HT-29 (cell line): ENCODE measurements around the gene KCNN3. TPM values are rescaled to one million over a fixed set of nuclear protein-coding genes. Genes with fewer than 3 reads are reported as not detected.
"Not testable (repeated sequence)": the region's sequence is repeated elsewhere in the genome, so short reads cannot be mapped to it uniquely, and the experiment has no call there.

ENCODE experiments used
- DNase-seq: peaks from one replicate; pipeline ENCODE4 v3.0.0-alpha.2; 2015; ENCODE audit warnings: low spot score
- total RNA-seq: library from RNA; depleted of rRNA; stranded (reverse); fragments of >200 nt; shearing (Covaris generic); gene quantifications from 2 replicates; pipeline ENCODE4 v1.2.3, GENCODE V29; 2014

KCNN3 gene
- total RNA-seq, 1 experiment from 2014 or later: not detected

- DNase-seq: no peak
Observed at GRCh38 chr1:154707901-154708463, 162.1 kb downstream of the KCNN3 start.

GRCh38 chr1:154706851-154707250 is 163.2 kb downstream of the KCNN3 start:
- DNase-seq: no peak

- DNase-seq: no peak
Observed at GRCh38 chr1:154705544-154705943, 164.5 kb downstream of the KCNN3 start.

DNA sequence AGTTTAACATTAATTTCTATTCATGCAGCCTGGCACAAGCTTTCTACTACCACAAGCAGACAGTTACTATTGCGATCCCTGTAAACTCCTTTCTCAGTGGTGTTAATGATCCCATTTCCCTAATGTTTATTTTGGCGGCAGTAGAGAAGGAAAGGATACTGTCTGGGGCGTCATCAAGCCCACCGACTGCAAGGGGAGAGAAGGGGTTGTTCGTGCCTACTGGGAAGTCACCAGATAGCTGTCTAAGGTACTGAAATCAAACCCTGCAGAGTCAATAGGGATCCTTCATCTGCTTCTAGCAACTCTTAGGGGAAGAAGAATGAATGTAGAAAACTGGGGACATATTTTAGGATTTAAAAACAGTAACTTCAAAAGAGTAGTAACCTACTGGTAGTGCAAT is 166.9 kb downstream of the KCNN3 start:
- DNase-seq: no peak

- no peak for DNase-seq
Observed at GRCh38 chr1:154698320-154699096, 171.6 kb downstream of the KCNN3 start.

- DNase-seq: no peak
Observed at GRCh38 chr1:154697710-154698109, 172.4 kb downstream of the KCNN3 start.

GRCh38 chr1:154696456-154696855 is 173.6 kb downstream of the KCNN3 start:
- DNase-seq: no peak

DNA sequence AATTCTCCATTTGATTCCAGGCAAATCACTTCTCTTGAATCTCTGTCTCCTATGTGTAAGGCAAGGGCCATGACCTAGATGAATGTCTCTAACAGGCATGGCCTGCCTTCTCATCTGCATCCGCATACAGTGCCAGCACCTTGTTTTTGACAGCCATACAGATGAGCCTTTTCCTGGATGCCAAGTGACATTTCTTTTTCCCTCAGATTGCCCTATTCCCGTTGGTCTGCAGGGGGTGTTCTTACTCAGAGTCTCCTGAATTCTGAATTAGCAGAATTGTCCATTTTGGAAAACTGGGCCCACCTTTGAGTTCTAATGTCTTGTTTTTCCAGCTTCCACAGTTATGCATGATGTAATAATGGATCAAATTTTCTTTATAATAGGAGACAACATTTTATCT is 174.1 kb downstream of the KCNN3 start:
- no peak for DNase-seq

GRCh38 chr1:154694995-154695394 is 175.1 kb downstream of the KCNN3 start:
- no peak for DNase-seq

- no peak for DNase-seq
Observed at GRCh38 chr1:154689083-154689482, 181.0 kb downstream of the KCNN3 start.

DNA sequence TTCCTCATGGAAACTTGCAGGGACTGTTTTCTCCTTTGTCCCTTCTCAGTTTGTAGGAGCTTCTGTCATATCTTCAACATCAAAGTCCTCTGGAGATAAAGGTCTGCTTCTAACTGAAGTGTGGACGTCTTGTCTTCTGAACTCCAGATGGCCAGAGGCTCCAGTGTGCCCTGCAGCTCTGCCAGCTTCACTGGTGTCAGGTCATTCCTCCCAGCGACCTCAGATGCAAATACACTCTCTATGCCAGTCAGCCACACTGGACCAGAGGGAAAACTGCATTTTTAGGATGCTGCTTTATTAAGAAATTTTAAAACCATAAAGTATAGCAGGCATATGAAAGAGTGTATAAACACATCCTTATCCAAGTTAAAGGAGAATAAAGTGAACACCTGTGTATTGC is 183.6 kb downstream of the KCNN3 start:
- DNase-seq: no peak

DNA sequence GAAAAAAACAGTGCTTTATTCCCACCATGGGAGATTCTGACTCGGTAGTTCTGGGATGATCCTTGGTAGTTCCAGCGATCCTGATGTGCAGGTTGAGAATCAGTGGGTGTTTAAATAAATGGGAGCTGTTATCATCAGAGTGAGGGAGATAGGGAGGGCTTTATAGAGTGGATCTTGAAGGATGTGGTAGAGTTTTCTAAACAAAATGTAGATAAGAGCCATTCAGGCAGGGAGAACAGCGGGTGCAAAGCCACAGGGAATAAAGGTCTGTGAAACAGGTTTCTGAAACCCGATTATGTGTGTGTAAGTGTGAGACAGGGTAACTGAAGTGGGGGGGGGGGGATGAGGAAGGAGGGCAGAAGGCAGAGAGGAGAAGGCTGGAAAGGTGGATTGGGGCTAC is 186.3 kb downstream of the KCNN3 start:
- DNase-seq: no peak

DNA sequence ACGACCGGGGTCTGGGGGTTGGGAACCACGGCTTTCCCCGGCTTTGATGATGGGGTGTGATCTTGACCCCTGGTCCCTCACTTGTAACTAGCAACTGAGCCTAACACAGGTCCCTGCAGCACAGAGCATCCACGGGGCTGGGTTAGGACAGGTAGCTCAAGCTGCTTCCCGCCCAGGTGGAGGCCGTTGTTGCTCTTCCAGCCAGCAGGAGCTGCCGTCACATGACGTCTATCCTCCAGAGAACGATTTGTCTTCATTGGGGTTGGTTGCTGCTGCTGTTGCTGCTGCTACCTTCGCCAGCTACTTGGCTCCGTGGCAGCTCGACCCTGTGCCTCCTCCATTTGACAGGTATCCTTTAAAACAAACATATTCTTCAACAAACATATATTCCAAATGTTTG is 187.8 kb downstream of the KCNN3 start:
- no peak for DNase-seq

GRCh38 chr1:154677844-154678243 is 192.2 kb downstream of the KCNN3 start:
- DNase-seq: not testable (repeated sequence)

DNA sequence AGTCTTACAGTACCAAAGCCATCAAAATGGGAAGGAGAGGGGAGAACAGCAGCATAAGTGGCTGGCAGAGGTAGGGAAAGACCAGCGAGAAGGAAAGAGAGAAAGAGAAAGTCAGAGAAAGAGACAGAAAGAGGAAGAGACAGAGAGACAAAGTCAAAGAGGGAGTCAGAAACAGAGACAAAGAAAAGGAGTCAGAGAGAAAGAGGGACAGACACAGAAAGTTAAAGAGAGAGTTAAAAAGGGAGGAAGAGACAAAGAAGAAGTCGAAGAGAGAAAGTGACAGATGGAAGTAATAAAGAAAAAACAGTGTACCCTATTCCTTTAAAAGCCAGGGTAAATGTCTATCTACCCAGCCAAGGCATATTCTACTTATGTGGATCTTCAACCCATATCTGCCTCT is 193.2 kb downstream of the KCNN3 start:
- not testable (repeated sequence) for DNase-seq

DNA sequence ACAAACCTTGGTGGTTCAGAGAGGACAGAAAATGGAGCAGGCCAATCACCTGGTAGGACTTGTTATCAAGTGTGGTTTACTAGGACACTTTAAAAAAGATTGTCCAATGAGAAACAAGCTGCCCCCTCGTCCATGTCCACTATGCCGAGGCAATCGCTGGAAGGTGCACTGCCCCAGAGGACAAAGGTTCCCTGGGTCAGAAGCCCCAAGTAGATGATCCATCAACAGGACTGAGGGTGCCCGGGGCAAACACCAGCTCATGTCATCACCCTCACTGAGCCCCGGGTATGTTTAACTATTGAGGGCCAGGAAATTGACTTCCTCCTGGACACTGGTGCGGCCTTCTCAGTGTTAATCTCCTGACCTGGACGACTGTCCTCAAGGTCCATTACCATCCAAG is 195.6 kb downstream of the KCNN3 start:
- DNase-seq: not testable (repeated sequence)

GRCh38 chr1:154672245-154672644 is 197.8 kb downstream of the KCNN3 start:
- DNase-seq: not testable (repeated sequence)

DNA sequence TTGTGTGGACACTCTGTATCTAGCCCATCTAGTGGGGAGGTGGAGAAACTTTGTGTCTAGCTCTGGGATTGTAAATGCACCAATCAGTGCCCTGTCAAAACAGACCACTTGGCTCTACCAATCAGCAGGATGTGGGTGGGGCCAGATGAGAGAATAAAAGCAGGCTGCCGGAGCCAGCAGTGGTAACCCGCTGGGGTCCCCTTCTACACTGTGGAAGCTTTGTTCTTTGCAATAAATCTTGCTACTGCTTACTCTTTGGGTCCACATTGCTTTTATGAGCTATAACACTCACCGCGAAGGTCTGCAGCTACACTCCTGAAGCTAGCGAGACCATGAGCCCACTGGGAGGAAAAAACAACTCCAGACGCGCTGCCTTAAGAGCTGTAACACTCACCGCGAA is 198.7 kb downstream of the KCNN3 start:
- DNase-seq: not testable (repeated sequence)

GRCh38 chr1:154670310-154671270 is 199.5 kb downstream of the KCNN3 start:
- not testable (repeated sequence) for DNase-seq

- DNase-seq: peak; percentile 80
Observed at GRCh38 chr1:154669464-154670282, 200.4 kb downstream of the KCNN3 start.

DNA sequence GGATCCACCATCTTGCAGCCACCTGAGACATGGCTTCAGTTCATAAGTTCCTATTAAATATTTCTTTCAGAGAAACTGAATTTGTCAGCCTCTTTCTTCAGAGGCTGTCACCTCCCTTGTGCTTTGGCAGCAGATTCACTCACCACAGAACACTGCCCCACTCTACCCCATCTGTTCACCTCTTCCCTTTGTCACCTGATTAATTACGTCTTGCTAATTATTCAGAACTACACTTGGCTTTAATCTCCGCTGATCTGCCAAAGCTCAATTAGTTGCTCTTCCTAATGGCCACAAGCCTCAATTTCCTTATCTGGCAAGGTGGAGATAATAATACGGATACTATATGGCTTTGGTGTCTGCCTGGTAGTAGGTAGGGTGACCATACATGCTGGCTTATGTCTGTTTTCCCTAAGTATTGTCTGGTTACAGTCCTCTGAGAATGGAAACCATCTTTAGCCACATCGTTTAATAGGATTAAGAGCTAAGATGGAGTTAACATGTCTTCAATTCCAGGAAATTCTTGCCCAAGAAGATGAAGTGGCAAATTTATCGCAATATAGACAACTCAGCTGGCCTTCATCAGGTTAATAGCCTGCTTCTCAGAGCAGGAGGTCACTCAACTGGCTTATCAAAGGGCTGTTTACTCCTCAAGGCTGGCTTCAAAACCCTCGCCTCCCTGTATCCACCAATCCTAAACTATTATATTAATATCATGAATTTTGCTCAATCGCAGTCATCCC is 203.9 kb downstream of the KCNN3 start:
- no peak for DNase-seq
